ENCODE results near the gene UBASH3B.

The UBASH3B gene

GRCh38 chr11:122642971-122643370 lies 12.6 kb upstream of the UBASH3B start:
- TF ChIP-seq EZH2 (IDR thresholded peaks at IDR 0.05) (no peak), FOXP2 (optimal IDR thresholded peaks at IDR 0.05; ENCODE audit: control extremely low read depth, extremely low read length, insufficient read depth) (no peak), POLR2AphosphoS5 (IDR thresholded peaks at IDR 0.05; ENCODE audit: borderline replicate concordance, low read depth, low read length) (no peak)
- no peaks in the 10 kb centered on the region for H3K36me3 ChIP-seq (ENCODE audit: insufficient read depth, low read length)
- no peak overlapping the region for H3K9ac ChIP-seq (ENCODE audit: insufficient read length)
- no peak overlapping the region for H3K27ac ChIP-seq
- no peak overlapping the region for H3K4me3 ChIP-seq
- no peak for DNase-seq (ENCODE audit: low read depth, low spot score)
- no peaks in the 10 kb centered on the region for H3K9me3 ChIP-seq (ENCODE audit: low read depth, low read length)

- H3K27ac ChIP-seq = no peak overlapping the region
- DNase-seq (ENCODE audit: low read depth, low spot score) = no peak
- no peaks in the 10 kb centered on the region for H3K9me3 ChIP-seq (ENCODE audit: low read depth, low read length)
- H3K36me3 ChIP-seq (ENCODE audit: insufficient read depth, low read length) = no peaks in the 10 kb centered on the region
- TF ChIP-seq FOXP2 (optimal IDR thresholded peaks at IDR 0.05; ENCODE audit: control extremely low read depth, extremely low read length, insufficient read depth) (no peak), POLR2AphosphoS5 (IDR thresholded peaks at IDR 0.05; ENCODE audit: borderline replicate concordance, low read depth, low read length) (no peak), EZH2 (IDR thresholded peaks at IDR 0.05) (no peak)
- H3K4me3 ChIP-seq = no peak overlapping the region
- no peak overlapping the region for H3K9ac ChIP-seq (ENCODE audit: insufficient read length)
Observed at GRCh38 chr11:122645847-122646246, 9.7 kb upstream of the UBASH3B start.

- no peak for TF ChIP-seq POLR2AphosphoS5 (IDR thresholded peaks at IDR 0.05; ENCODE audit: borderline replicate concordance, low read depth, low read length)
- no peak for TF ChIP-seq FOXP2 (optimal IDR thresholded peaks at IDR 0.05; ENCODE audit: control extremely low read depth, extremely low read length, insufficient read depth)
- no peak for TF ChIP-seq EZH2 (IDR thresholded peaks at IDR 0.05)
- no peak for DNase-seq (ENCODE audit: low read depth, low spot score)
- Histone ChIP-seq H3K9ac (ENCODE audit: insufficient read length) (no peak overlapping the region), H3K4me3 (no peak overlapping the region), H3K36me3 (ENCODE audit: insufficient read depth, low read length) (no peaks in the 10 kb centered on the region), H3K9me3 (ENCODE audit: low read depth, low read length) (no peaks in the 10 kb centered on the region), H3K27ac (no peak overlapping the region)
Observed at GRCh38 chr11:122646549-122647340, 8.8 kb upstream of the UBASH3B start.

- no peak overlapping the region for H3K9ac ChIP-seq (ENCODE audit: insufficient read length)
- no peak for DNase-seq (ENCODE audit: low read depth, low spot score)
Observed at GRCh38 chr11:122647736-122648275, 7.7 kb upstream of the UBASH3B start.

GRCh38 chr11:122649116-122649515 lies 6.4 kb upstream of the UBASH3B start:
- no peak for TF ChIP-seq EZH2 (IDR thresholded peaks at IDR 0.05)
- TF ChIP-seq FOXP2 (optimal IDR thresholded peaks at IDR 0.05; ENCODE audit: control extremely low read depth, extremely low read length, insufficient read depth) = no peak
- TF ChIP-seq POLR2AphosphoS5 (IDR thresholded peaks at IDR 0.05; ENCODE audit: borderline replicate concordance, low read depth, low read length) = no peak
- Histone ChIP-seq H3K36me3 (ENCODE audit: insufficient read depth, low read length) (no peaks in the 10 kb centered on the region), H3K9me3 (ENCODE audit: low read depth, low read length) (no peaks in the 10 kb centered on the region), H3K9ac (ENCODE audit: insufficient read length) (no peak overlapping the region), H3K4me3 (no peak overlapping the region), H3K27ac (no peak overlapping the region)
- DNase-seq (ENCODE audit: low read depth, low spot score) = no peak

More at GRCh38 chr11:122647736-122648275, 7.7 kb upstream of the UBASH3B start:
- no peaks in the 10 kb centered on the region for H3K36me3 ChIP-seq (ENCODE audit: insufficient read depth, low read length)
- no peak overlapping the region for H3K27ac ChIP-seq
- TF ChIP-seq EZH2 (IDR thresholded peaks at IDR 0.05) (no peak), FOXP2 (optimal IDR thresholded peaks at IDR 0.05; ENCODE audit: control extremely low read depth, extremely low read length, insufficient read depth) (no peak), POLR2AphosphoS5 (IDR thresholded peaks at IDR 0.05; ENCODE audit: borderline replicate concordance, low read depth, low read length) (no peak)
- H3K9me3 ChIP-seq (ENCODE audit: low read depth, low read length) = no peaks in the 10 kb centered on the region
- no peak overlapping the region for H3K4me3 ChIP-seq

GRCh38 chr11:122650619-122651018 lies 4.9 kb upstream of the UBASH3B start:
- Histone ChIP-seq H3K36me3 (ENCODE audit: insufficient read depth, low read length) (no peaks in the 10 kb centered on the region), H3K27ac (no peak overlapping the region), H3K9ac (ENCODE audit: insufficient read length) (no peak overlapping the region), H3K4me3 (no peak overlapping the region), H3K9me3 (ENCODE audit: low read depth, low read length) (no peaks in the 10 kb centered on the region)
- TF ChIP-seq EZH2 (IDR thresholded peaks at IDR 0.05) = no peak
- no peak for TF ChIP-seq FOXP2 (optimal IDR thresholded peaks at IDR 0.05; ENCODE audit: control extremely low read depth, extremely low read length, insufficient read depth)
- DNase-seq (ENCODE audit: low read depth, low spot score) = no peak

GRCh38 chr11:122652495-122652894 lies 3.0 kb upstream of the UBASH3B start:
- DNase-seq (ENCODE audit: low read depth, low spot score) = no peak
- H3K9me3 ChIP-seq (ENCODE audit: low read depth, low read length) = no peaks in the 10 kb centered on the region
- no peak overlapping the region for H3K27ac ChIP-seq
- H3K36me3 ChIP-seq (ENCODE audit: insufficient read depth, low read length) = no peaks in the 10 kb centered on the region
- no peak overlapping the region for H3K4me3 ChIP-seq
- TF ChIP-seq POLR2AphosphoS5 (IDR thresholded peaks at IDR 0.05; ENCODE audit: borderline replicate concordance, low read depth, low read length) (no peak), FOXP2 (optimal IDR thresholded peaks at IDR 0.05; ENCODE audit: control extremely low read depth, extremely low read length, insufficient read depth) (no peak), EZH2 (IDR thresholded peaks at IDR 0.05) (no peak)
- H3K9ac ChIP-seq (ENCODE audit: insufficient read length) = no peak overlapping the region

- DNase-seq (ENCODE audit: low read depth, low spot score) = no peak
- Histone ChIP-seq H3K27ac (no peak overlapping the region), H3K9me3 (ENCODE audit: low read depth, low read length) (no peaks in the 10 kb centered on the region), H3K4me3 (no peak overlapping the region), H3K9ac (ENCODE audit: insufficient read length) (no peak overlapping the region), H3K36me3 (ENCODE audit: insufficient read depth, low read length) (no peaks in the 10 kb centered on the region)
- TF ChIP-seq FOXP2 (optimal IDR thresholded peaks at IDR 0.05; ENCODE audit: control extremely low read depth, extremely low read length, insufficient read depth) (no peak), POLR2AphosphoS5 (IDR thresholded peaks at IDR 0.05; ENCODE audit: borderline replicate concordance, low read depth, low read length) (no peak), EZH2 (IDR thresholded peaks at IDR 0.05) (no peak)
Observed at GRCh38 chr11:122653916-122654585, 1.5 kb upstream of the UBASH3B start.
